IPS-18a (cell line): ENCODE measurements around the gene CCND3.

Source experiments
- H3K27ac ChIP-seq: one replicate; pipeline ENCODE4 v1.5.1; 2013; ENCODE audit warnings: low read length
- H3K27me3 ChIP-seq: one replicate; pipeline ENCODE4 v1.6.1; 2013; ENCODE audit warnings: mild to moderate bottlenecking, low read length; ENCODE audit not compliant: control insufficient read depth, insufficient read depth
- H3K36me3 ChIP-seq: one replicate; pipeline ENCODE4 v1.6.1; 2013; ENCODE audit warnings: low read depth, low read length; ENCODE audit not compliant: control insufficient read depth
- H3K4me1 ChIP-seq: one replicate; pipeline ENCODE4 v1.6.1; 2013; ENCODE audit warnings: low read depth, low read length; ENCODE audit not compliant: control insufficient read depth
- H3K4me3 ChIP-seq: one replicate; pipeline ENCODE4 v1.5.1; 2013; ENCODE audit warnings: low read length
- H3K9ac ChIP-seq: one replicate; pipeline ENCODE4 v1.6.1; 2013; ENCODE audit warnings: mild to moderate bottlenecking, low read length, moderate library complexity
- H3K9me3 ChIP-seq: one replicate; pipeline ENCODE4 v1.6.1; 2013; ENCODE audit warnings: low read depth, low read length; ENCODE audit not compliant: control insufficient read depth

The CCND3 gene

GRCh38 chr6:41966214-41966920 lies 24.8 kb upstream of the CCND3 start:
- Histone ChIP-seq H3K27ac (peak overlapping the region; percentile 87), H3K9ac (peak overlapping the region; percentile 59)

DNA sequence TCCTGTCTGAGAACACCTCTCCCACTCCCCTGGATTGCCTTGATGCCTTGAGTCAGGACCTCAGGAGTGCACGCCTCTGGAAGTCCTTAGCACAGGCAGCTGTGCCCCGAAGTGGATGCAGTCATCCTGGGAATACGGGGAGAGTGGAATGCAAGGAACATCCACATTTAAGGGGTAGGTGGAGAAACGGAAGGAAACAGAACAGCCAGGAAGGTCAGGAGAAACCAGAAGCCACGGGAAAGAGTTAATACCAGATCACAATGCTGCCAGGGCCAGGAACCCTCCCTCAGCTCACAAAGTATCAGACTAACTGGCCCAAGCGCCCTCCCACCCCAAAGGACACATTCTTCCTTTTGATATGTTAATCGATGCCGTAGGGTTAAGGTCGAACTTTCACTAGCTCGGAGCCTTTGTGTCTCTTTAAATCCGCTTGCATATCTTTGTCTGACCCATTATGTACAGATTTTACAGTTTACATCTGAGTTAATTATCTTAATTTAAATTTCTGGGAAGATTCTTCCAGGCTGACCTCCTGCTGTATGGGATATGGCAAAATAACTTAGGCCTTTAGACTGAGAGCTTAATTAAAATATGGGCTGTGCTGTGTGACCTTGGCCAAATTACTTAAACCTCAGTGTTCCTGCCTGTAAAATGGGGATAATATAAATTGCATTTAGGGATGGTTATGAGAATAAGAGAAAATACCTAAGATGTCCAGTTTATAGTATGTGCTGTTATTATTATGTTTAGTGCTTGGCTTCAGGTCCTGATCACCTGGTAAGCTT lies 24.0 kb upstream of the CCND3 start:
- Histone ChIP-seq H3K27ac (peak overlapping the region; percentile 76), H3K9ac (peak overlapping the region; percentile 38), H3K9me3 (no peaks in the 10 kb centered on the region), H3K36me3 (no peaks in the 10 kb centered on the region), H3K4me3 (peak overlapping the region; percentile 34), H3K27me3 (no peaks in the 10 kb centered on the region), H3K4me1 (peaks cover 37% of the 10 kb centered on the region)

More at GRCh38 chr6:41966214-41966920, 24.8 kb upstream of the CCND3 start:
- Histone ChIP-seq H3K36me3 (no peaks in the 10 kb centered on the region), H3K9me3 (no peaks in the 10 kb centered on the region), H3K27me3 (no peaks in the 10 kb centered on the region), H3K4me1 (peaks cover 37% of the 10 kb centered on the region), H3K4me3 (no peak overlapping the region)

DNA sequence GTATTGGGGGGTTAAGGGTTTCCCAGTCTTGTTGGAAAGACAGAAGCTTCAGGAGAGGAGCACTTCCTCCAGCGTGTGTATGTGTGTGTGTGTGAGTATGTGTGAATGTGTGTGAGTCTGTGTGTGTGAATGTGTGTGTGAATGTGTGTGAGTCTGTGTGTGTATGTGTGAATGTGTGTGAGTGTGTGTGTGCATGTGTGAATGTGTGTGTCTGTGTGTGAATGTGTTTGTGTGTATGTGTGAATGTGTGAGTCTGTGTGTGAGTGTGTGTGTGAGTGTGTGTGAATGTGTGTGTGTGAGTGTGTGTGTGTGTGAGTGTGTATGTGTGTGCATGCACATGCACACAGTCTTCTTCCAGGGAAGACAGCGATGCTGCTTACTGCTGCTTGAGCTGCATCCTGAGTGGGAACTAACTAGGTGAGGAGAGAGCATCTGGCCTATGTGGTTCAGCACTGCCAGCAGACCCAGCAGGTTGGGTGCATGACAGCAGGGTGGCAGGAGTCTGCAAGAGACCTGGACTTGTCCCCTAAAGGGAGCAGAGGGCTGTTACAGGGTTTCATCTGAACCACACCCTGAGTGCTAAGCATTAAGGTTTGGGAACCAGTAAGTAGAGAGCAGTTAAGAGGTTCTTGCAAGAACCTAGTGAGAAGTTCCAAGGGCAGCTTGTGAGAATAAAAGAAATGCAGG lies 22.7 kb upstream of the CCND3 start:
- Histone ChIP-seq H3K27ac (no peak overlapping the region), H3K27me3 (no peaks in the 10 kb centered on the region), H3K9ac (no peak overlapping the region), H3K9me3 (no peaks in the 10 kb centered on the region), H3K36me3 (no peaks in the 10 kb centered on the region), H3K4me1 (peaks cover 37% of the 10 kb centered on the region), H3K4me3 (no peak overlapping the region)

DNA sequence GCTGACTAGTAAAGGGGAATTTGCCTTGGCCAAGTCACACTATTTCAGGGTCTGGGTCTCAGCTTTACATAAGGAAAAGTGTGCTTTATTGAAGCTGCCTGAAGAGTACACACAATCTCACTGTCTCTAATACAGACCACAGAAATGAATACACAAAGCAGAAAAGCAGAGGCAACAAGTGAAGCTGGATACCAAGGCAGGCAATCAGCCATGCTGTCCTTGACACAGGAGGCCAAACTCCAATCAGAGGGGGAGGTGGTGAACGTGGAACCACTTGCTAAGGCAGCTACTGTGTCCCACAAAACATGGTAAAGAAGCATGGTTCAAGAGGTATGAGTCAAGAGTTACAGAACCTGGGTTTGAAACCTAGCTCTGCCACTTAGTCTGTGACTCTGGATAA lies 21.8 kb upstream of the CCND3 start:
- Histone ChIP-seq H3K27me3 (no peaks in the 10 kb centered on the region), H3K36me3 (no peaks in the 10 kb centered on the region), H3K27ac (no peak overlapping the region), H3K9me3 (no peaks in the 10 kb centered on the region), H3K4me3 (no peak overlapping the region), H3K9ac (no peak overlapping the region), H3K4me1 (peaks cover 37% of the 10 kb centered on the region)

GRCh38 chr6:41960028-41960427 lies 18.4 kb upstream of the CCND3 start:
- no peaks in the 10 kb centered on the region for H3K27me3 ChIP-seq
- H3K9ac ChIP-seq, result no peak overlapping the region
- H3K27ac ChIP-seq, result no peak overlapping the region
- no peak overlapping the region for H3K4me3 ChIP-seq
- H3K36me3 ChIP-seq, result no peaks in the 10 kb centered on the region
- peaks cover 12% of the 10 kb centered on the region for H3K4me1 ChIP-seq
- no peaks in the 10 kb centered on the region for H3K9me3 ChIP-seq

DNA sequence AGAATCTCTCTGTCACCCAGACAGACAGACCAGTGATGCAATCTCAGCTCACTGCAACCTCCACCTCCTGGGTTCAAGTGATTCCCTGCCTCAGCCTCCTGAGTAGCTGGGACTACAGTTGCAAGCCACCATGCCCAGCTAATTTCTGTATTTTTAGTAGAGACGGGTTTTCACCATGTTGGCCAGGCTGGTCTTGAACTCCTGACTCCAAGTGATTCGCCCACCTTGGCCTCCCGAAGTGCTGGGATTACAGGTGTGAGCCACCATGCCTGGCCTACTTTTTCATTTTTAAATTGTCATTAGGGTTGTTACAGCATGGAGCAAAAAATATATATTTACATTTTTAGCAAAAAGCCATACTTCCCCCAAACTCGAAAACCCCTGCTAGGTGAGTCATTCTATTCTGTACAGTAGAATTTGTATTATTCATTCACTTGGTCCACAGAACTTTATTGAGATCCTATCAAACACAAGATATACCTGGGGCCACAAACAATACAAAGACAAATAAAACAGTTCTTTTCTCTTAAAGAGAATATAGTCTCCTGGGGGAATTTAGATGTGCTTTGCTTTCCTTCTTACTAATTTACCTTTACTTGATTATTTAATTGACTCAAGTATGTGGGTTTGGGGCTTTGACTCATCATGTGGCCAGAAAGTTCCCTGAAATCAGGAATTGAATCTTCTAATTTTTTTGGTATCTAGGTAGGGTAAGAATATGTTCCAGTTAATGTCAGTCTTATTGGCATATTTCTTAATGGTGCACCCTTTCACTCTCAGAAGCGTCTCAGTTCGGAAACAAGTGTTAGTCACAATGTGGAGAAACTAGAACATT lies 16.6 kb upstream of the CCND3 start:
- Histone ChIP-seq H3K4me1 (no peaks in the 10 kb centered on the region), H3K9ac (no peak overlapping the region), H3K27ac (no peak overlapping the region), H3K4me3 (no peak overlapping the region), H3K27me3 (no peaks in the 10 kb centered on the region), H3K36me3 (no peaks in the 10 kb centered on the region), H3K9me3 (no peaks in the 10 kb centered on the region)

DNA sequence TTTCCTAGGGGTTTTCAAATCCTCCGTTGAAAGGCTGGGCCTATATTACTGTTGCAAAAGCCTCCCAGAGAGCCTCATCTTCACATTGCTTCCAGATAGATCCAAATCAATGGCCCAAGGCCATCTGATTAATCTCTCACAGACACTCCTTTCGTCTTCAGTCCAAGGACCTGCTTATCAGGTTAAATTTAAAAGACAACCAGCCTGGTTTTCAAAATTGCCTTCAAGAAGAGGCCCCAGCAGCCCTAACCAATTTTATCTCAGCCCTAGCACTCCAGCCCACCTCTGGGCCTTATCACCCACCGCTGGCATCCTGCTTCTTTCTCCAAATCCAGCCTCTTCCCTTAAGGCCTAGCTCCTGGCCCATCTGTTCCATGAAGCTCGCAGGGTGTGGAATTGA lies 15.5 kb upstream of the CCND3 start:
- Histone ChIP-seq H3K36me3 (no peaks in the 10 kb centered on the region), H3K27ac (no peak overlapping the region), H3K4me1 (no peaks in the 10 kb centered on the region)

GRCh38 chr6:41955412-41955811 lies 13.8 kb upstream of the CCND3 start:
- H3K4me3 ChIP-seq, result no peak overlapping the region
- H3K4me1 ChIP-seq, result no peaks in the 10 kb centered on the region
- H3K27me3 ChIP-seq, result no peaks in the 10 kb centered on the region
- H3K27ac ChIP-seq, result no peak overlapping the region
- no peaks in the 10 kb centered on the region for H3K9me3 ChIP-seq
- H3K36me3 ChIP-seq, result no peaks in the 10 kb centered on the region
- H3K9ac ChIP-seq, result no peak overlapping the region

More for the DNA sequence above, 15.5 kb upstream of the CCND3 start:
- no peaks in the 10 kb centered on the region for H3K9me3 ChIP-seq
- no peak overlapping the region for H3K9ac ChIP-seq
- no peak overlapping the region for H3K4me3 ChIP-seq
- H3K27me3 ChIP-seq, result no peaks in the 10 kb centered on the region

GRCh38 chr6:41954668-41955067 lies 13.1 kb upstream of the CCND3 start:
- no peaks in the 10 kb centered on the region for H3K27me3 ChIP-seq
- H3K9ac ChIP-seq, result no peak overlapping the region
- no peak overlapping the region for H3K4me3 ChIP-seq
- H3K27ac ChIP-seq, result no peak overlapping the region
- H3K36me3 ChIP-seq, result no peaks in the 10 kb centered on the region
- no peaks in the 10 kb centered on the region for H3K9me3 ChIP-seq
- H3K4me1 ChIP-seq, result no peaks in the 10 kb centered on the region

GRCh38 chr6:41947581-41948220 lies 6.1 kb upstream of the CCND3 start:
- no peaks in the 10 kb centered on the region for H3K36me3 ChIP-seq
- H3K27me3 ChIP-seq, result no peaks in the 10 kb centered on the region
- no peaks in the 10 kb centered on the region for H3K4me1 ChIP-seq
- H3K9me3 ChIP-seq, result no peaks in the 10 kb centered on the region
- no peak overlapping the region for H3K4me3 ChIP-seq
- H3K27ac ChIP-seq, result no peak overlapping the region
- no peak overlapping the region for H3K9ac ChIP-seq
